Lung (tissue), 12 donors: Measurements from ENCODE around the gene ZNF568. TPM values are rescaled to one million over a fixed set of nuclear protein-coding genes. Genes with fewer than 3 reads are reported as not detected.

Experiments
- ATAC-seq: fragments of 200-7000 bp; cut with Tn5 transposase; one replicate; pipeline ENCODE4 v1.9.1; 2020; ENCODE audit warnings: moderate number of reproducible peaks; ENCODE audit not compliant: insufficient read depth, low FRiP score
- DNase-seq, 3 donors: peaks; one replicate each; pipeline ENCODE4 v3.0.0-alpha.2; 2013 to 2017
- H3K27ac ChIP-seq, 2 donors: one replicate each; pipeline ENCODE4 v1.5.1; 2013; ENCODE audit warnings: mild to moderate bottlenecking in 2 of 2, moderate library complexity in 2 of 2, control low read depth in 1 of 2, inconsistent platforms in 1 of 2, low read depth in 1 of 2, low read length in 1 of 2
- H3K27me3 ChIP-seq, 3 donors: one replicate each; pipeline ENCODE4 v1.5.1; 2013; ENCODE audit warnings: low read length in 2 of 3; ENCODE audit not compliant: control insufficient read depth in 3 of 3, insufficient read depth in 3 of 3
- H3K36me3 ChIP-seq, 4 donors: one replicate each; pipeline ENCODE4 v1.5.1; 2013; ENCODE audit warnings: low read length in 4 of 4, mild to moderate bottlenecking in 1 of 4, moderate library complexity in 1 of 4; ENCODE audit not compliant: control insufficient read depth in 4 of 4, insufficient read depth in 4 of 4
- H3K4me1 ChIP-seq, 5 donors: one replicate each; pipeline ENCODE4 v1.5.1; 2013; ENCODE audit warnings: low read length in 5 of 5, mild to moderate bottlenecking in 2 of 5, moderate library complexity in 1 of 5; ENCODE audit not compliant: control insufficient read depth in 5 of 5, insufficient read depth in 5 of 5
- H3K4me3 ChIP-seq: one replicate; pipeline ENCODE4 v1.5.1; 2013; ENCODE audit warnings: mild to moderate bottlenecking, control low read depth, moderate library complexity
- H3K9ac ChIP-seq, 2 donors: one replicate each; pipeline ENCODE4 v1.5.1; 2013; ENCODE audit warnings: low read length in 2 of 2, control low read depth in 1 of 2; ENCODE audit not compliant: insufficient read depth in 1 of 2
- H3K9me3 ChIP-seq, 4 donors: one replicate each; pipeline ENCODE4 v1.5.1; 2013; ENCODE audit warnings: low read length in 3 of 4, mild to moderate bottlenecking in 1 of 4, moderate library complexity in 1 of 4; ENCODE audit not compliant: control insufficient read depth in 4 of 4, insufficient read depth in 3 of 4
- WGBS, 2 donors: extraction: QIAGEN DNeasy Blood & Tissue Kit; methylation state at CpG; one replicate each; pipeline ENCODE4 v1.1.7; 2013; 5-methylcytosine and 5-hydroxymethylcytosine counted together
- polyA plus RNA-seq, 2 donors: library from polyadenylated mRNA; stranded (reverse); fragments of 200-250 nt; gene quantifications; one replicate each; pipeline ENCODE4 v1.2.1, GENCODE V29; 2013
- total RNA-seq, 2 donors: library from RNA; depleted of rRNA in 1 of 2; stranded (reverse); fragments of >200 nt in 1 of 2; gene quantifications; one replicate each; pipeline ENCODE4 v1.2.1, GENCODE V29; 2014 to 2021
- TF ChIP-seq, protein P1 (sequence below): IDR thresholded peaks from 2 replicates; pipeline ENCODE4 v1.5.1; 2012; ENCODE audit warnings: mild to moderate bottlenecking; ENCODE audit errors: control extremely low read depth, extremely low read depth
- donor health status: control.
- donor health status: control.
- donor health status: Bipolar disorder and iron deficiency.
- donor health status: healthy.
- donor health status: DM: yes; HTN: yes; CAD: no.

ZNF568 gene
- total and polyA plus RNA-seq, 4 donors, result 2.5 to 25.3 (median 6.1) TPM

DNA sequence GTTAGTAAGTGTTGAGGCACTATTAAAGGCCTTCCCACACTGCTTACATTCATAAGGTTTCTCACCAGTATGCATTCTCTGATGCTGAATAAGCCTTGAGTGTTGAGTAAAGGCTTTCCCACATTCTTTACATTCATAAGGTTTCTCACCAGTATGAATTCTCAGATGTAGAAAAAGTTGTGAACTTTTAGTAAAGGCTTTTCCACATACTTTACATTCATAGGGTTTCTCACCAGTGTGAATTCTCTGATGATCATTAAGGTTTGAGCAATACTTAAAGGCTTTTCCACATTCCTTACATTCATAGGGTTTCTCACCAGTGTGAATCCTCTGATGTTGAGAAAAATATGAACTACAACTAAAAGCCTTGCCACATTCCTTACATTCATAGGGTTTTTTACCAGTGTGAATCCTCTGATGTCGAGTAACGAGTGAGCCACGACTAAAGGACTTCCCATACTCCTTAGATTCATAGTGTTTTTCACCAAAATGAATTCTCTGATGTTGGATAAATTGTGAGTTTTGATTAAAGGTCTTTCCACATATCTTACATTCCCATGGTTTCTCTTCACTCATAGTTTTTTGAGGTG lies 24.3 kb upstream of the ZNF568 start:
- Histone ChIP-seq H3K4me3 (no peak overlapping the region), H3K27me3 (no peaks in the 10 kb centered on the region), H3K27ac (no peak overlapping the region), H3K36me3 (peaks cover 9 to 78% (median 55%) of the 10 kb centered on the region in 4 donors), H3K9me3 (peaks cover 25 to 72% (median 56%) of the 10 kb centered on the region in 4 donors), H3K4me1 (no peaks in the 10 kb centered on the region), H3K9ac (no peak overlapping the region)
- TF ChIP-seq, protein P1, sequence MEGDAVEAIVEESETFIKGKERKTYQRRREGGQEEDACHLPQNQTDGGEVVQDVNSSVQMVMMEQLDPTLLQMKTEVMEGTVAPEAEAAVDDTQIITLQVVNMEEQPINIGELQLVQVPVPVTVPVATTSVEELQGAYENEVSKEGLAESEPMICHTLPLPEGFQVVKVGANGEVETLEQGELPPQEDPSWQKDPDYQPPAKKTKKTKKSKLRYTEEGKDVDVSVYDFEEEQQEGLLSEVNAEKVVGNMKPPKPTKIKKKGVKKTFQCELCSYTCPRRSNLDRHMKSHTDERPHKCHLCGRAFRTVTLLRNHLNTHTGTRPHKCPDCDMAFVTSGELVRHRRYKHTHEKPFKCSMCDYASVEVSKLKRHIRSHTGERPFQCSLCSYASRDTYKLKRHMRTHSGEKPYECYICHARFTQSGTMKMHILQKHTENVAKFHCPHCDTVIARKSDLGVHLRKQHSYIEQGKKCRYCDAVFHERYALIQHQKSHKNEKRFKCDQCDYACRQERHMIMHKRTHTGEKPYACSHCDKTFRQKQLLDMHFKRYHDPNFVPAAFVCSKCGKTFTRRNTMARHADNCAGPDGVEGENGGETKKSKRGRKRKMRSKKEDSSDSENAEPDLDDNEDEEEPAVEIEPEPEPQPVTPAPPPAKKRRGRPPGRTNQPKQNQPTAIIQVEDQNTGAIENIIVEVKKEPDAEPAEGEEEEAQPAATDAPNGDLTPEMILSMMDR, result no peak
- ATAC-seq (no peak), DNase-seq (no peak)
- 98 to 99% methylated on average over 3 of the region's 3 CpGs for WGBS, 2 donors

DNA sequence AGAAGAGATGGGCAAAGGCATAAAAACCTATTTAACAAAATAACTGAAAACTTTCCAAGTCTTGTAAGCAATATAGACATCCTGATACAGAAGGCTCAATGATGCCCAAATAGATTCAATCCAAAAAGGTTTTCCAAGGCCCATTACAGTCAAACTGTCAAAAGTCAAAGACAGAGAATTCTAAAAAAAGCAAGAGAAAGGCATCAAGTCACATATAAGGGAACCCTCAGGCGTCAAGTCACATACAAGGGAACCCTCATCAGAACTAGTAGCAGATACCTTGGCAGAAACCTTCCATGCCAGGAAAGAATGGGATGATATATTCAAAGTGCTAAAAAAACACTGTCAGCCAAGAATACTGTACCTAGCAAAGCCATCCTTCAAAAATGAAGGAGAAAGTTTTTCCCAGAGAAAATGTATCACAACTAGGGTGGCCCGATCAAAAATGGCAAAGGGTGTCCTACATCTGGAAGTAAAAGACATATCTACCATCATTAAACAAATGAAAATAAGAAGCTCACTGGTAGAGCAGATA lies 21.2 kb upstream of the ZNF568 start:
- H3K4me3 ChIP-seq, result no peak overlapping the region
- peaks cover 10 to 90% (median 69%) of the 10 kb centered on the region in 4 donors for H3K36me3 ChIP-seq
- ATAC-seq (no peak), DNase-seq (peak in 1 of 3 donors; percentile 9)
- WGBS, 2 donors, result 93 to 99% methylated on average over 2 of the region's 2 CpGs
- TF ChIP-seq, protein P1, result no peak
- H3K27me3 ChIP-seq, result no peaks in the 10 kb centered on the region
- no peaks in the 10 kb centered on the region for H3K4me1 ChIP-seq
- peaks cover 27 to 69% (median 60%) of the 10 kb centered on the region in 4 donors for H3K9me3 ChIP-seq
- no peak overlapping the region for H3K27ac ChIP-seq
- no peak overlapping the region for H3K9ac ChIP-seq

DNA sequence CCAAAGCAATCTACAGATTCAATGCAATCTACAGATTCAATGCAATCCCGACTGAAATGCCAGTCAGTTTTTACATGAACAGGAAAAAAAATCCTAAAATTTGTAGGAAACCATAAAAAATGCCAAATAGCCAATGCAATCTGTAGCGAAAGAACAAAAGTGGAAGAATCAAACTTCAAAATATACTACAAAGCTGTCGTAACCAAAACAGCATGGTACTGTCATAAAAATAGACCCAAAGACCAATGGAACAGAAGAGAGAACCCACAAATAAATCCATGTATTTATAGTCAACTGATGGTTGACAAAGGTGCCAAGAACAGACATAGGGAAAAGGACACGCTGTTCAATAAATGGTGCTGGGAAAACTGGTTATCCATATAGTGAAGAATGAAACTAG lies 17.7 kb upstream of the ZNF568 start:
- Histone ChIP-seq H3K27ac (no peak overlapping the region), H3K36me3 (peaks cover 8 to 75% (median 64%) of the 10 kb centered on the region in 4 donors), H3K9ac (no peak overlapping the region), H3K4me3 (no peak overlapping the region), H3K4me1 (no peaks in the 10 kb centered on the region), H3K9me3 (peaks cover 33 to 48% (median 38%) of the 10 kb centered on the region in 4 donors), H3K27me3 (no peaks in the 10 kb centered on the region)
- TF ChIP-seq, protein P1, result no peak
- 95 to 99% methylated on average over 4 of the region's 4 CpGs for WGBS, 2 donors
- ATAC-seq (no peak), DNase-seq (no peak)

DNA sequence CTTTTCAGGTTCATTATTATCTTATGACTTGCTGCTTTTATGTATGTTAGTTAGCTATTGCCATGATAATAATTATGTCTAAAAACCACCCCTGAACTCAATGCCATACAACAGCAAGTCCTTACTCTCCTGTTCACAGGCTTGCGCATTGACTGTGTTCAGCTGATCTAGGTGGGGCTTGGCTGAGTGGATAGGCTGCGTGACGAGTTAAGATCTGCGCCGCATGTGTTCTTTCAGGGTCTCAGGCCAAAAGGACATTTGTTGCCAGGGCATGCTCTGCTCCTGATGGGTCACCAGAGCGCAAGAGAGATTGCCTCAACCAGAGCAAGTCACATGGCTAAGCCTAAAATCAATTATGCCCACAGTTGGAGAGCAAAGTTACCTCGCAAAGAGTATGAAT lies 859 bp downstream of the ZNF568 start:
- WGBS, 2 donors, result 51 to 57% methylated on average over 7 of the region's 7 CpGs
- TF ChIP-seq, protein P1, result no peak
- peak overlapping the region; percentile 94 to 98 for H3K9ac ChIP-seq
- H3K36me3 ChIP-seq, result peaks cover 2 to 25% (median 13%) of the 10 kb centered on the region in 4 donors
- DNase-seq (peak; percentile 46 to 61 (median 51)), ATAC-seq (no peak)
- H3K4me1 ChIP-seq, result peaks cover 0 to 13% (median 5%) of the 10 kb centered on the region in 5 donors
- peaks cover 0 to 7% (median under 1%) of the 10 kb centered on the region in 4 donors for H3K9me3 ChIP-seq
- peak overlapping the region; percentile 82 for H3K4me3 ChIP-seq
- H3K27ac ChIP-seq, result peak overlapping the region; percentile 3 to 98
- no peaks in the 10 kb centered on the region for H3K27me3 ChIP-seq
